Mucosa of descending colon (tissue), 3 donors: Measurements from ENCODE around the gene RIPPLY3. TPM values are rescaled to one million over a fixed set of nuclear protein-coding genes. Genes with fewer than 3 reads are reported as not detected.

Source experiments
- ATAC-seq: fragments of 200-7000 bp; cut with Tn5 transposase; one replicate; pipeline ENCODE4 v1.9.1; 2020; ENCODE audit warnings: mild to moderate bottlenecking, moderate library complexity
- DNase-seq, 3 donors: peaks; one replicate each; pipeline ENCODE4 v3.0.0-alpha.2; 2020
- H3K36me3 ChIP-seq: fragments of 200-600 bp; one replicate; pipeline ENCODE4 v1.8.0; 2021; ENCODE audit warnings: low read depth, mild to moderate bottlenecking
- H3K4me1 ChIP-seq: fragments of 200-600 bp; one replicate; pipeline ENCODE4 v1.8.0; 2021; ENCODE audit warnings: low read depth, mild to moderate bottlenecking
- H3K4me3 ChIP-seq: fragments of 200-600 bp; one replicate; pipeline ENCODE4 v1.8.0; 2021; ENCODE audit warnings: mild to moderate bottlenecking
- H3K9me3 ChIP-seq: fragments of 200-600 bp; one replicate; pipeline ENCODE4 v1.8.0; 2021; ENCODE audit warnings: mild to moderate bottlenecking
- CTCF ChIP-seq: fragments of 200-600 bp; IDR thresholded peaks from one replicate; pipeline ENCODE4 v1.8.0; 2022; ENCODE audit warnings: antibody characterized with exemption, mild to moderate bottlenecking
- intact Hi-C, 2 donors: fragments of 100-400 bp; cut with DNase I in 1 of 2; cut with micrococcal nuclease in 1 of 2; formaldehyde crosslinking; loops; one replicate each; pipeline versions ENCODE4 v1.11.0 to v1.11.1; 2022; cut with DNase I, micrococcal nuclease
- long read RNA-seq, 2 donors: library from polyadenylated mRNA; unstranded; transcript quantifications; one replicate each; pipeline ENCODE4 v2.0.0, GENCODE V29; 2019 to 2021
- total RNA-seq, 3 donors: library from RNA; stranded (reverse); fragmentation: NEBNext Ultra II Directional in 2 of 3; extraction: Animal tissue kit (Norgen Biotek cat#: 25700) in 2 of 3; gene quantifications; one replicate each; pipeline versions ENCODE4 v1.2.1 to v1.2.4, GENCODE V29; 2021 to 2023
- donor health status: DM: no; HTN: no; CAD: no; lungs with moderate emphysema.
- donor health status: DM: no; HTN: no; CAD: no.
- donor health status: DM: no; HTN: yes; CAD: no.

The RIPPLY3 gene
- not detected for total RNA-seq
- long read RNA-seq, donor 1 = 0 reads
- long read RNA-seq, donor 2 = 0 reads

GRCh38 chr21:37006486-37007291, at the start of gene RIPPLY3:
TSS of gene RIPPLY3 (plus strand) at chr21:37006702. CDS start at chr21:37006773, 71 bp downstream.
- Histone ChIP-seq H3K4me3 (no peak within 1 kb of the TSS), H3K36me3 (no peaks in the 10 kb centered on the region), H3K9me3 (no peaks in the 10 kb centered on the region), H3K4me1 (peaks cover 8% of the 10 kb centered on the region)
- intact Hi-C loops = no loop called here
- ATAC-seq (peak; percentile 42), DNase-seq (peak in 1 of 3 donors; percentile 40)
- TF ChIP-seq CTCF = no peak

- H3K9me3 ChIP-seq = no peaks in the 10 kb centered on the region
- intact Hi-C loops = no loop called here
- no peaks in the 10 kb centered on the region for H3K36me3 ChIP-seq
- no peak for TF ChIP-seq CTCF
- H3K4me1 ChIP-seq = no peaks in the 10 kb centered on the region
- no peak overlapping the region for H3K4me3 ChIP-seq
- DNase-seq (no peak), ATAC-seq (no peak)
Observed at GRCh38 chr21:36959020-36959835, 47.3 kb upstream of the RIPPLY3 start.

GRCh38 chr21:36960676-36961284, 45.7 kb upstream of the RIPPLY3 start:
- no peaks in the 10 kb centered on the region for H3K36me3 ChIP-seq
- intact Hi-C loops = no loop called here
- DNase-seq (no peak), ATAC-seq (no peak)
- peaks cover 8% of the 10 kb centered on the region for H3K4me1 ChIP-seq
- TF ChIP-seq CTCF = no peak
- H3K4me3 ChIP-seq = no peak overlapping the region
- no peaks in the 10 kb centered on the region for H3K9me3 ChIP-seq

- intact Hi-C loops = no loop called here
- Histone ChIP-seq H3K36me3 (no peaks in the 10 kb centered on the region), H3K4me3 (no peak overlapping the region), H3K9me3 (no peaks in the 10 kb centered on the region), H3K4me1 (peaks cover 8% of the 10 kb centered on the region)
- DNase-seq (no peak), ATAC-seq (no peak)
- TF ChIP-seq CTCF = no peak
Observed at GRCh38 chr21:36962098-36962780, 44.3 kb upstream of the RIPPLY3 start.

GRCh38 chr21:36964398-36964797, 42.1 kb upstream of the RIPPLY3 start:
- no peak for TF ChIP-seq CTCF
- H3K9me3 ChIP-seq = no peaks in the 10 kb centered on the region
- H3K4me1 ChIP-seq = peaks cover 8% of the 10 kb centered on the region
- ATAC-seq = no peak
- no peaks in the 10 kb centered on the region for H3K36me3 ChIP-seq
- intact Hi-C loops = no loop called here
- no peak for DNase-seq
- no peak overlapping the region for H3K4me3 ChIP-seq
